HepG2 (cell line): Measurements from ENCODE around the gene STK11. TPM values are rescaled to one million over a fixed set of nuclear protein-coding genes. Genes with fewer than 3 reads are reported as not detected.

Experiments
- GMEB2 ChIP-seq: IDR thresholded peaks from 2 replicates; pipeline ENCODE4 v1.6.1; 2016; ENCODE audit warnings: missing biosample characterization, missing genetic modification reagents, low read depth
- NR1H2 ChIP-seq: sonication (generic); formaldehyde crosslinking; IDR thresholded peaks from 2 replicates; pipeline ENCODE4 v1.8.1; 2022; ENCODE audit warnings: low read depth, missing genetic modification reagents, borderline replicate concordance
- RERE ChIP-seq: IDR thresholded peaks from 2 replicates; pipeline ENCODE4 v1.6.1; 2016; ENCODE audit warnings: low read depth, missing genetic modification reagents, missing compliant biosample characterization
- SMAD9 ChIP-seq: sonication (generic); formaldehyde crosslinking; IDR thresholded peaks from 2 replicates; pipeline ENCODE4 v1.5.1; 2020; ENCODE audit warnings: mild to moderate bottlenecking, missing genetic modification reagents
- SP1 ChIP-seq, 2 experiments: fragments of 450-650 bp in 1 of 2; sonication (generic) in 1 of 2; formaldehyde crosslinking in 1 of 2; IDR thresholded peaks; 2 replicates each; pipeline versions ENCODE4 v1.4.0 to v1.6.1; 2016 to 2020; ENCODE audit warnings: missing genetic modification reagents in 1 of 2
- TMF1 ChIP-seq: sonication (generic); formaldehyde crosslinking; IDR thresholded peaks from 2 replicates; pipeline ENCODE4 v1.8.1; 2022; ENCODE audit warnings: low read depth, missing genetic modification reagents
- USF2 ChIP-seq, 2 experiments: sonication (generic) in 1 of 2; formaldehyde crosslinking in 1 of 2; IDR thresholded peaks; 2 replicates each; pipeline versions ENCODE4 v1.5.1 to v1.6.1; 2011 to 2020; ENCODE audit warnings: borderline replicate concordance in 1 of 2, low read depth in 1 of 2, low read length in 1 of 2, mild to moderate bottlenecking in 1 of 2, missing genetic modification reagents in 1 of 2, moderate library complexity in 1 of 2
- ZC3H13 ChIP-seq: sonication (generic); formaldehyde crosslinking; IDR thresholded peaks from 2 replicates; pipeline ENCODE4 v1.8.1; 2023; ENCODE audit warnings: mild to moderate bottlenecking, missing genetic modification reagents, moderate library complexity
- ZNF510 ChIP-seq: sonication (generic); formaldehyde crosslinking; IDR thresholded peaks from 2 replicates; pipeline ENCODE4 v1.4.0; 2020; ENCODE audit warnings: low read depth, mild to moderate bottlenecking, missing genetic modification reagents
- ZNF546 ChIP-seq: sonication (generic); formaldehyde crosslinking; conservative IDR thresholded peaks from 2 replicates; pipeline ENCODE4 v1.8.1; 2023; ENCODE audit warnings: mild to moderate bottlenecking, missing genetic modification reagents
- ZNF552 ChIP-seq: sonication (generic); formaldehyde crosslinking; IDR thresholded peaks from 2 replicates; pipeline ENCODE4 v1.9.0; 2022; ENCODE audit warnings: missing genetic modification reagents, mild to moderate bottlenecking, borderline replicate concordance
- ZNF737 ChIP-seq: sonication (generic); formaldehyde crosslinking; IDR thresholded peaks from 2 replicates; pipeline ENCODE4 v1.5.0; 2020; ENCODE audit warnings: missing genetic modification reagents, mild to moderate bottlenecking, borderline replicate concordance
- ZNF790 ChIP-seq: sonication (generic); formaldehyde crosslinking; IDR thresholded peaks from 2 replicates; pipeline ENCODE4 v1.8.0; 2022; ENCODE audit warnings: missing genetic modification reagents, mild to moderate bottlenecking, borderline replicate concordance
- ZNF792 ChIP-seq: IDR thresholded peaks from 2 replicates; pipeline ENCODE4 v1.6.1; 2016
- ZSCAN9 ChIP-seq: IDR thresholded peaks from 2 replicates; pipeline ENCODE4 v1.6.1; 2016; ENCODE audit warnings: borderline replicate concordance
- polyA plus RNA-seq, 8 experiments: library from polyadenylated mRNA; depleted of rRNA in 3 of 8; stranded (reverse) in 7 of 8; unstranded in 1 of 8; fragments of >200 nt; fragmentation: Illumina TruSeq in 4 of 8; extraction: Trizol in 4 of 8; gene quantifications; 2 replicates each; pipeline versions ENCODE4 v1.2.1 to v1.2.3, GENCODE V29; 2011 to 2016; ENCODE audit warnings: low read depth in 4 of 8, missing spikeins in 1 of 8, mixed read lengths in 1 of 8; ENCODE audit not compliant: insufficient read depth in 1 of 8
- total RNA-seq, 5 experiments: library from RNA; depleted of rRNA; stranded (reverse); fragments of >200 nt; fragmentation: Illumina TruSeq; extraction: Trizol; gene quantifications; 2 replicates each; pipeline ENCODE4 v1.2.3, GENCODE V29; 2016; ENCODE audit warnings: low read depth in 1 of 5
- TF ChIP-seq, protein P1 (sequence below), 2 experiments: sonication (generic) in 1 of 2; formaldehyde crosslinking in 1 of 2; IDR thresholded peaks; 2 replicates each; pipeline versions ENCODE4 v1.4.0 to v1.6.1; 2018 to 2020; ENCODE audit warnings: missing genetic modification reagents in 2 of 2, borderline replicate concordance in 1 of 2, low read depth in 1 of 2, mild to moderate bottlenecking in 1 of 2, missing biosample characterization in 1 of 2

The STK11 gene
- total and polyA plus RNA-seq, 2 of the 13 experiments (the other 11 are each of a cell fraction or from before 2014, with no cell fraction given) = 27.5 to 43.6 TPM

DNA sequence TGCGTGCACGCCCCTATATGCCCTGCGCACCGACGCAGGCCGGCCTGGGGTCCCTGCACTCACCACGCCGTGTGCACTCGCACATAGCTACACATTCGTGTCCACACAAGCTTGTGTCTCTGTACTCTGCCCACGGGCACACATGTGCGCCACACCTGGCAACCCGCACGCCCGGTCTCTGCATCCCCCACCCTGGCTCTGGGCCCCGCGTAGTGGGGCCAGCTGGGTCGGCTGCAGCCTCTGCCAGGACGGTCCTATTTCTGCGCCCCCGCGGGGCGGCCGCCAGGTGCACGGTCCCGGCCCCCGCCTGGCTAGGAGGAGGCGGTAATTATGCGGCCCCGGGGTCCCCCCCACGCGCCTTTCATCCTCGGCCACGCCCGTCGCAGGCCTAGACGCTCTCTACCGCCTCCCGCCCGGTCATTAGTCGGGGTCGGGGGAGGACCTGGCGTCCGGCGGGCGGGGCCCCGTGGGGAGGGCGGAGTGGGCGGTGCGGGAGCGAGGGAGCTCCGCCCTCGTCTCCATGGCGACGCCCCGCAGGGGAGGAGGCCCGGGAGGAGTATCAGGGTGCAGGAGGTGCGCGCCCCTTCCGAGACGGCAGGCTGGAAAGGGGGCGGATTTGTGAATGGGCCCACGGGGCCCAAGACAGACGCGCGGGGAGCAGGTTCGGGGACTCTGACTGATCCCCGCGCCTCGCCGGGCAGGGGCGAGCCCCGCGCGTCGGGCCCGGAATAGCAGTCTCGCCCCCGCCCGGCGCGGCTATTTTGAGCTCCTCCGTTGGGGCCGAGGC is 60.7 kb downstream of the STK11 start (continued):
- TF ChIP-seq RERE (no peak), ZNF510 (CRISPR knock-in tag) (peak; percentile 76; the same call in 1 of the 2 replicates), ZNF546 (CRISPR knock-in tag) (peak; percentile 72), ZC3H13 (CRISPR knock-in tag) (peak; percentile 58; the same call in 1 of the 2 replicates), NR1H2 (CRISPR knock-in tag) (no peak), ZNF792 (CRISPR knock-in tag) (0 out of 2 replicates have a peak, but pooled peaks have one; percentile 28), ZSCAN9 (CRISPR knock-in tag) (peak; percentile 50), GMEB2 (CRISPR knock-in tag) (no peak), ZNF552 (CRISPR knock-in tag) (0 out of 2 replicates have a peak, but pooled peaks have one; percentile 34), SP1 (IDR thresholded peaks at IDR 0.05) (no peak), SP1 (CRISPR knock-in tag; IDR thresholded peaks at IDR 0.05) (peak; percentile 90), ZNF790 (CRISPR knock-in tag) (no peak), TMF1 (CRISPR knock-in tag) (no peak; the same call in 1 of the 2 replicates), SMAD9 (CRISPR knock-in tag) (no peak), USF2 (IDR thresholded peaks at IDR 0.05; ENCODE audit: low read depth, low read length) (no peak), USF2 (CRISPR knock-in tag; IDR thresholded peaks at IDR 0.05; ENCODE audit: borderline replicate concordance) (no peak), ZNF737 (no peak)
- TF ChIP-seq, protein P1, sequence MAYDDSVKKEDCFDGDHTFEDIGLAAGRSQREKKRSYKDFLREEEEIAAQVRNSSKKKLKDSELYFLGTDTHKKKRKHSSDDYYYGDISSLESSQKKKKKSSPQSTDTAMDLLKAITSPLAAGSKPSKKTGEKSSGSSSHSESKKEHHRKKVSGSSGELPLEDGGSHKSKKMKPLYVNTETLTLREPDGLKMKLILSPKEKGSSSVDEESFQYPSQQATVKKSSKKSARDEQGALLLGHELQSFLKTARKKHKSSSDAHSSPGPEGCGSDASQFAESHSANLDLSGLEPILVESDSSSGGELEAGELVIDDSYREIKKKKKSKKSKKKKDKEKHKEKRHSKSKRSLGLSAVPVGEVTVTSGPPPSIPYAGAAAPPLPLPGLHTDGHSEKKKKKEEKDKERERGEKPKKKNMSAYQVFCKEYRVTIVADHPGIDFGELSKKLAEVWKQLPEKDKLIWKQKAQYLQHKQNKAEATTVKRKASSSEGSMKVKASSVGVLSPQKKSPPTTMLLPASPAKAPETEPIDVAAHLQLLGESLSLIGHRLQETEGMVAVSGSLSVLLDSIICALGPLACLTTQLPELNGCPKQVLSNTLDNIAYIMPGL (CRISPR knock-in tag; IDR thresholded peaks at IDR 0.05; ENCODE audit: borderline replicate concordance in 1 of 2, low read depth in 1 of 2) = peak in 1 of 2 experiments; percentile 69; a peak in 1 of 4 replicates
